GM18909 (cell line): ENCODE data around the gene GALNT9.
"Not testable (repeated sequence)": the region's sequence is repeated elsewhere in the genome, so short reads cannot be mapped to it uniquely, and the experiment has no call there.

ENCODE experiments used
- ATAC-seq: cut with Tn5 transposase; IDR thresholded peaks from one replicate; pipeline ENCODE4 v1.9.1; 2021; ENCODE audit warnings: mild to moderate bottlenecking; ENCODE audit not compliant: unreplicated experiment, poor library complexity

The GALNT9 gene

DNA sequence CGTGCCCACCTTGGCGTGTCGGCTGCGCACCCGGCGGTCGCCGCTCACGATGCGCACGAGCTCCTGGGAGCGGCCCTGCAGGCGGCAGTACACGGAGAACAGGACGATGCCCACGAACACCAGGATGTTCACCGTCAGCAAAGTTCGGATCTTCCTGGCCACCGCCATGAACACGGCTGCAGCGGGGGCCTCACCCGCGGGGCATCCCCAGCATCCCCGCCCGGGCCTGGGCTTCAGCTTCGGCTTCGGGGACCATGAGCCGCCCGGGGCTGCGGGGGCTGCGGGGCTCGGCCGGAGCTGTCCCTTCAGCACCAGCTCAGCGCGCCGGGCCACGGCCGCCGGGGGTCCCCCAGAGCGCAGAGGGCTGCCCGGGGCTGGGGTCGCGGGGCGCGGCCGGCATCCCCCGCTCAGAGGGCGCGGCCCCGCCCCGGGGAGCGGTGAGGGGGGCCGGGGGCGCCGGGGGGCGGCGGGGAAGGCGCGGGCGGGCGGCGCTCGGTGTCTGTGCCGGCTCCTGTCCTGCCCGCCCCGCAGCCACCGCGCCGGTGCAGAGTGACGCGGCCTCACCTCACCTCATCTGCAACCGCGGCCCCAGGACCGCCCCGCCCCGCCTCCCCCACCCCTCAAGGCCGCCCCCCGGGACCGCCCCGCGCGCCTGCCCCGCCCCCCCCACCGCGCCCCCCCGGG is at the start of gene GALNT9:
Gene GALNT9 (minus strand): TSS at position 554 of the 684 bp plus-strand sequence. CDS start 386 bp downstream, at position 168.
- ATAC-seq: no peak

DNA sequence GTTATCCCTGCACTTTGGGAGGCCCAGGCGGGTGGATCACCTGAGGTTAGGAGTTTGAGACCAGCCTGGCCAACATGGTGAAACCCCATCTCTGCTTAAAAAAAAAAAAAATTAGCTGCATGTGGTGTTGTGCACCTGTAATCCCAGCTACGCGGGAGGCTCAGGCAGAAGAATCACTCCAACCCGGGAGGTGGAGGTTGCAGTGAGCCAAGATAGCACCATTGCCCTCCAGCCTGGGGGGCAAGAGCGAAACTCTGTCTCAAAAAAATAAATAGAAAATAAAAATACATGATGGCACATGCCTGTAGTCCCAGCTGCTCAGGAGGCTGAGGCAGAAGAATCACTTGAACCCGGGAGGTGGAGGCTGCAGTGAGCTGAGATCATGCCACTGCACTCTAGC is 49.7 kb upstream of the GALNT9 start:
- ATAC-seq: not testable (repeated sequence)

DNA sequence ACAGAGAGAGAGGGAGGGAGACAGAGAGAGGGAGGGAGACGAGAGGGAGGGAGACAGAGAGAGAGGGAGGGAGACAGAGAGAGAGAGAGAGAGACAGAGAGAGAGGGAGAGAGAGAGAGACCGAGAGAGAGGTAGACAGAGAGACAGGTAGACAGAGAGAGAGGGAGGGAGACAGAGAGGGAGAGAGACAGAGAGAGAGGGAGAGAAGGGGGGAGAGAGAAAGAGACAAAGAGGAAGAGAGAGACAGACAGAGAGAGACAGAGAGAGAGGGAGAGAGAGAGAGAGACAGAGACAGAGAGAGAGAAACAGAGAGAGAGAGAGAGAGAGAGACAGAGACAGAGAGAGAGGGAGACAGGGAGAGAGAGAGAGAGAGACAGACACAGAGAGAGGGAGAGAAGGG is 47.8 kb upstream of the GALNT9 start:
- ATAC-seq: no peak

DNA sequence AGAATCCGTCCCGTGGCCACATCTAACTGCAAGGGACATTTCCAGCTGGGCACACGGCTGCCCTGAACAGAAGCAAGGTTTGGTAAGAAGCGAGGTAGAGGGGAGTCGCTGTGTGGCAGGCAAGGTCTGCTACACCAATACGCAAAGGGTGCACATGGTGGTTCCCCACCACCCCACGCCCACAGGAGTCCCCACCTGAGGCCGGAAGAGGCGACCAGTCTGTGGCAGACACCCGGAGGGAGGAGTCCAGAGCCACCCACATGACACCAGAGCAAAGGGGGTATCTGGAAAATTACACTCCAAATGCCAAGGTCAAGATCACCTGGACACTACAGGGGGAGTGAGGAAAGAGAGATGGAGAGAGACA is 47.1 kb upstream of the GALNT9 start:
- ATAC-seq: no peak

GRCh38 chr12:132375747-132376463 is 46.5 kb upstream of the GALNT9 start:
- ATAC-seq: no peak

- ATAC-seq: no peak
Measured at GRCh38 chr12:132374612-132375445, 45.4 kb upstream of the GALNT9 start.

DNA sequence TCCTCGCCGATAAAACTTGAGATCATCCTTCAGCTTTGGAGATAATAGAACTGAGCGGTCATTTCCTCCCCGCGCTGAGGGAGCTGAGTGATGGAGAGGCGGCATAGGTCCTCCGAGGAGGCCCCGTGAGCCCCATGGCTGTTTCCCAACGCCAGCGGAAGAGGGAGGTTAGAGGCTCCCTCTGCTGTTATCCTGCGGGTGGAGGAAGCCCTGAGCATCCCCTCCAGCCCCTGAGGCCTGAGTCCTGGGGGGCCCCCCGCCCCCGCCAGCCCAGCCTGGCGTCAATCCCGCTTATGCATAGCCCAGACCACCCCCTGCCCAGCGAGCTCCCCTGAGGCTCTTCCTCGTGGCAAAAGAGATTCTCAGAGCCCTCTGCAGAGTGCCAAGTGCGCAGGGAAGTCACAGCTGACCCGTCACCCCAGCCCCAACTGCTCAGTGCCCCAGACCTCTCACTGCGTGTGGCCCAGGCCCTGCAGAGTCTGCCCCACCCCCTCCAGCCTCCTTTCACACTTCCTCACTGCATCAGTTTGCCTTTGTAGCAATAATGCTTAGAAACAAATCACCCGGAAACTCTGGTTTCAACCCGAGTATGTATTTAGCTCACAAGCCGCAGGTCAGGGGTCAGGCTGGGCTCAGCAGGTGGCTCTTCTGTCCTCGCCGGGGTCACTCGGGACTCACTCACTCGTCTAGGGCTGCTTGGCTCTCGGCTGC is 44.7 kb upstream of the GALNT9 start:
- no peak for ATAC-seq

DNA sequence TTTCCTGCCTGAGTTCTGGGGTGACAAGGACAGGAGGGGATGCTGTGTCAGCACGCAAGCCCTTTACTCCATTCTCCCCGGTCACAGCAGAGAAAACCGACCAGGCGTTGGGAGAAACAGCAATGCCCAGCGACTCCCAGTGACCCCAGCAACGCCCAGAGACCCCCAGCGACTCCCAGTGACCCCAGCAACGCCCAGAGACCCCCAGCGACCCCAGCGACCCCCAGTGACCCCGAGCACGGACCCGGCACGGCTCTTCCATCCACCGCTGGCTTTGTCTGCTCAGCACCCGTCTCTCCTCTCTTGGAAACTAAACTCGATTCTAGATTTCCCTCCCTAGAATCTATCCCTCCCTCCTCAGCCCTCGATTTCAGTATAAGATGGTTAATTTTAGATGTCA is 38.5 kb upstream of the GALNT9 start:
- no peak for ATAC-seq

DNA sequence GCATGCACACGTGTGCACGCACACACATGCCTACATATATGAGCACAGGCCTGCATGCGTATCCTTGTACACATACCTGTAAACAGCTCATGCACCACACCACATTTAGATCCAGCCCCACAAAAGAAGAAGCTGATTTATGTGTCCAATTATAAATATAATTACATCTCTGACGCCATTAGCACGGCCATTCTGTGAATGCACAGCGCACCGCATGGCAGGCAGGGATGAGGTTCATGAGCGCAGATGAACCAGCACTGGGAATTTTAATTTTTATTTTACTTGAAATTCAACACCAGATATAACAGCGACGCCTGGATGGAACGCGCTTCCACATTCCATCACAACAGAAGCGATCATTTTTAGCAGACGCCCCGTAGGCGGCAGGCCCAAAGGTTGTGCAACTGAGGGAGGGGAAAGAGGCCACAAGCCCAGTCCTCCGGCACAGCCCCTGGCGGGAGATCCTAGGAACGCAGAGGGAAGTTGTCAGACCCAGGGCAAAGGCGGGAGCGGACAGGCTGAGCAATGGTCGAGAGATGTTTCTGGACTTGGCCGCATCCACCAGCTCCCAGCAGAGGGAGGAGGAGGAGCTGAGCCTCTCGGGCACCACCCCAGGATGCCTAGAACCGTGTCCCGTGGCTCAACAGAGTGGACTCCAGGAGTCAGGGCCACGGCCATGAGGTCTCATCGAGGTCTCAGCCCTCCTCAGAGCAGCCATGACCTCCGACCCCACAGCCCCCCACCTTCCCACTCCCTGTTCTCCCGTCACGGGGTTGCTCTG is 37.9 kb upstream of the GALNT9 start:
- no peak for ATAC-seq

GRCh38 chr12:132366341-132366861 is 37.0 kb upstream of the GALNT9 start:
- ATAC-seq: no peak

DNA sequence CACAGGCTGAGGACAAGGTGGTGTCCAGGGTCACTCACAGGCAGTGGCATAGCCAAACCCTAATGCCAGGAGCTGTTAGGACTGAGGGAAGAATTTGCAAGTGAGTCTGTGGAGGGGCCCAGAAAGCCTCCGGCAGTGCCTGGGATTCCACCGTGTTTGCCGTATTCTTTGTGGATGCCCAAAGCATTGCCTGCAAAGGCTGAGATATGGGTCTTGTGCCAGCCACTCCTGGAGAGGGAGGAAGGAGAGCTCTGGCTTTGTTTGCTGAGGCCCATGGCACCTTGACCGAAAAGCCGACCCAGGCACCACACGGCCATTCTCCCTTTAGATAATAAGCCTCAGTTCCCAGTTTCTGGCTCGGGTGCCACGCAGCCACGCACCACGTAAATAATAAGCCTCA is 35.8 kb upstream of the GALNT9 start:
- no peak for ATAC-seq

DNA sequence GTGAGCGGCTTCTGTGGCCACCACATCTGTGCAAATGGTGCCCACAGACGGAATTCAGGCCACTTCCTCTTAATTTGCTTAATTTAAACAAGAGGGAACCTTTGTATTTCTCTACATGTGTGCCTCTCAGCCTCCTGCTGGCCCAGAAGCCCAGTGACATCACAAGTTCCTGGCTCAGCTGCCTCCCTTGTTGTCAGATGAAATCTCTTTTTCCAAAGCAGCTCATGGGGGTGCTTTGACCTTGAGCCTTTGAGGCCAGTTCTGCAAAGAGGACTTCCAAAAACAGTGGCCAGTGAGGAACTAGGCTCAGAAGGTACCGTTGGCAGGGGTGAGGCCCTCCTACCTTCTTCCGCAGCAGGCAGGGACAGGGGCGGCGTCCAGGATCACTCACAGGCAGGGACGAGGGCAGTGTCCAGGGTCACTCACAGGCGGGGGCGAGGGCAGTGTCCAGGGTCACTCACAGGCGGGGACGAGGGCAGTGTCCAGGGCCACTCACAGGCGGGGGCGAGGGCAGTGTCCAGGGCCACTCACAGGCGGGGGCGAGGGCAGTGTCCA is 35.0 kb upstream of the GALNT9 start:
- ATAC-seq: no peak

DNA sequence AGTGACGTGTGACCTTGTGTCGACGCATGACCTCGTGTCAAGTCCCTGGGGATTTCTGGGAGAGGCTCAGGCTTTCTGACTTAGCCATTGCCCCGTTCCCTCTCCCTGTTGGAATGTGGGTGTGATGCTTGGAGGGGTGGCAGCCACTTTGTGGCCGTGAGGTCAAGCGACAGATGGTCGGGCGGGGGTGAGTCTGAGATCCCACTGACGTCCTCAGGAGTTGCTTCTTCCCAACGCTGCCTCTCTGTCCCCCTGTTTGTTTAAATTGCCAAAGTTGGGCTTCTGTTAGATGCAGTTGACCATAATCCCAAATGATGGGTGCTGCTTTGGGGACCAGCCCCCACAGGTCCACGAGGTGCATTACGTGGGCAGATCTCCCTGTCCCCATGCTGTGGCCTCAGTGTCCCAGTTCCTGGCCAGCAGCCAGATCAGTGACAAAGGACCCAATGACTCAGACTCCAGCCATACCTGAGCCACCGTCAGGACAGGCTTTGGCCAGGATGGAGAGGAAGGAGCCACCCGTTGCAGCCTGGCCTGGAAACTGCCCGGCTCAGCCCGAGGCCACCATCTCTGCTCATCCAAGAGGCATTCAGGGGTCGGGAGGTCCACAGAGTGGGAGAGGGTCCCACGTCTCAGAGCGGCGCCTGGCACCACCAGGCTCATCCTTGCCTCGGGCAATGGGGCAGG is 34.4 kb upstream of the GALNT9 start:
- ATAC-seq: no peak

- no peak for ATAC-seq
Measured at GRCh38 chr12:132362996-132363660, 33.7 kb upstream of the GALNT9 start.

DNA sequence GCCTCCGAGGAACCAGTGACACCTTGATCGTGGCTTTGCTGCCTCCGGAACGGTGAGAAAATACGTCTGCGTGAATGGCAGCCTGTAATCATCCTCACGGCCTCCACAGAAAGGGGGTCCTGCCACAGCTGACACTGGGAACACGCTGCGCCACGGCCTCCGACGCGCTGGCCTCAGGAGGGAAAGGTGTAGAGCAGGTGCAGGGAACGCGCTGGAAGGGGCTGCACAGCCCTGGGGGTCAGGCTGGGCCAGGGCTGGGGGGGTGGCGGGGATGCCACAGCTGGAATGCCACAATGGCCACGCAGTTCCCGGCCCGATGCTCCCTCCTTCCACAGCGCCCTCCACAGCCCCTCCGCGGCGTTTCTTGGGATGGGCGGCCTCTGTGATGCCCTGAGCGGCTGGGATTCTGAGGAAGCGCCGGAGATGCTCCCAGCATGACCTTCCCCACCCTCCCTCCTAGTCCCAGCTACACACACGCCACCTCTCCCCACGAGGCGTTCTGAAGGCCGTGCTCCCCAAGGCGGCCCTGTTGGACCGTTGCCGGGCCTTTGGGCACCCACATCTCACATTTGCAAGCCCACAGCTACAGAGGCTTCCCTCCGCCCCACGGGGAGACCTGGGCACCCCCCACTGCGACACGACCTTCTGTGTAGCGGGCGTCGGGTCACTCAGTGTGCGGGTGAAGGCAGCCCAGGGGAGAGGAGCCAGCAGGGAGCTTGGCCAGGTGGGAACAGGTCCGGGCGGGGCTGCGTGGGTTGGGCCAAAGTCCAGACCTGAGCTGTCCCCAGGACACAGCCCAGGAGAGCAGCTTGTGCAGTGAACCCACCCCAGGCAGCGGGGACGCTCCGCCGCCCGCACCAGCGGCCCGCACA is 31.8 kb upstream of the GALNT9 start:
- no peak for ATAC-seq

- ATAC-seq: no peak
Measured at GRCh38 chr12:132360410-132360809, 31.0 kb upstream of the GALNT9 start.

- ATAC-seq: no peak
Measured at GRCh38 chr12:132359971-132360370, 30.6 kb upstream of the GALNT9 start.
